ENCODE results near the gene KIZ.

KIZ gene

GRCh38 chr20:21127201-21127981, 1.5 kb downstream of the KIZ start:
- DNase-seq: no peak
- Histone ChIP-seq H3K27ac (no peak overlapping the region), H3K4me3 (ENCODE audit: low read depth, low read length) (no peak overlapping the region), H3K27me3 (ENCODE audit: insufficient read depth, low read depth, severe bottlenecking) (no peaks in the 10 kb centered on the region), H3K9me3 (ENCODE audit: severe bottlenecking) (no peaks in the 10 kb centered on the region), H3K36me3 (peaks cover 4% of the 10 kb centered on the region; the same call in 1 of the 2 replicates)
- TF ChIP-seq CTCF (IDR thresholded peaks at IDR 0.05; ENCODE audit: low read depth, low read length): no peak

DNA sequence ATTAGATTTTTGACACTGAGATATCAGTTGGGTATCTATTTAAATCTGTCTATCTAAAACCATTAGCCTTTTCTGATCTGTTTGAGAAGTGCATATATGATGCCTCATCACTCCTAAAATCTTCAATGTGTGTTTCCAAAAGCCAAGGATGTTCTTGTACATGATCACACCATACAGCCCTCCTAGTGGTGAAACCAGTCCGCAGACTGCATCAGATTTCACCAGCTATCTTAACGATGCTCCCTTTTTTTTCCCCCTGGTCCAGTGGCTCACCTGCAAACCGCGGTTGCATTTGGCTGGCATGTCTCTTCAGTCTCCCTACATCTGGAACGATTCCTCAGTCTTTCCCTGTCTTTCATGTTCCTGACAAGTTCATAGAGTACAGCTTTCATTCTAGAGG, 4.0 kb downstream of the KIZ start:
- no peak for TF ChIP-seq CTCF (IDR thresholded peaks at IDR 0.05; ENCODE audit: low read depth, low read length)
- H3K27me3 ChIP-seq (ENCODE audit: insufficient read depth, low read depth, severe bottlenecking): no peaks in the 10 kb centered on the region
- H3K36me3 ChIP-seq: peaks cover 4% of the 10 kb centered on the region; the same call in 1 of the 2 replicates
- H3K9me3 ChIP-seq (ENCODE audit: severe bottlenecking): no peaks in the 10 kb centered on the region
- no peak overlapping the region for H3K27ac ChIP-seq
- no peak for DNase-seq
- H3K4me3 ChIP-seq (ENCODE audit: low read depth, low read length): no peak overlapping the region

- no peaks in the 10 kb centered on the region; the same call in 1 of the 2 replicates for H3K36me3 ChIP-seq
- no peak for TF ChIP-seq CTCF (IDR thresholded peaks at IDR 0.05; ENCODE audit: low read depth, low read length)
- DNase-seq: no peak
- no peaks in the 10 kb centered on the region for H3K9me3 ChIP-seq (ENCODE audit: severe bottlenecking)
- H3K27me3 ChIP-seq (ENCODE audit: insufficient read depth, low read depth, severe bottlenecking): no peaks in the 10 kb centered on the region
- H3K27ac ChIP-seq: no peak overlapping the region
- H3K4me3 ChIP-seq (ENCODE audit: low read depth, low read length): no peak overlapping the region
Measured at GRCh38 chr20:21133404-21133803, 7.5 kb downstream of the KIZ start.

DNA sequence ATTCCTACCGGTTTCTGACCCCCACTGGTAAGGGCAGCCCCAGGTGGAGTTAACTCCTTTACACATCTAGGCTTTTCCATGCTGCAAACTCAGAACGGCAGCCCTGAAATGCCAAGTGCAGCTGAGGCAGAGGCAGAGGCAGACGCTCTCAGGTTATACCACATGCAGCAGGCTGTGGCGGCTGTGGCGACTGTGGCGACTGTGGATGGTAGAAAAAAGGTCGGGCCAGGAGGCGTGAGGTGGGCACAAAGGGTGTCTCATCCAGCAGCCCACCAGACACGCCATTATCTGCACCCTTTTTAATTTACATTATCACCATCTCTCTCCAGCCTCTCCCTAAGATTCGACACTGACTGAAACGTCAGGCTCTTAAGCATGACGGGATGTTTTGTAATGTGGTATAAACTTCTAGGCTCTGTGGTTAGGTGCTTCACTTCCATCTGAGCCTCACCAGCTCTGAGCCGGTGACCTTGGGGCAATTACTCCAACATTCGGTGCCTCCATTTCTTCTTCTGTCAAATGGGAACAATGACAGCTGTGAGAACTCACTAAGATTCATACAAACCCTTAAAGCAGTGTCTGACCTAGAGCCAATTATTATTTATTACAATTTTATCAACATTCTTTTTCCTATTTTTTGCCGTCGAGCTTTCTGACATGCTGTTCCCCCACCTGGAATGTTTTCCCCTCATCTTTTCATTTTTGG, 8.2 kb downstream of the KIZ start:
- Histone ChIP-seq H3K9me3 (ENCODE audit: severe bottlenecking) (no peaks in the 10 kb centered on the region), H3K36me3 (no peaks in the 10 kb centered on the region; the same call in 1 of the 2 replicates), H3K4me3 (ENCODE audit: low read depth, low read length) (no peak overlapping the region), H3K27me3 (ENCODE audit: insufficient read depth, low read depth, severe bottlenecking) (no peaks in the 10 kb centered on the region), H3K27ac (no peak overlapping the region)
- no peak for DNase-seq
- TF ChIP-seq CTCF (IDR thresholded peaks at IDR 0.05; ENCODE audit: low read depth, low read length): no peak

DNA sequence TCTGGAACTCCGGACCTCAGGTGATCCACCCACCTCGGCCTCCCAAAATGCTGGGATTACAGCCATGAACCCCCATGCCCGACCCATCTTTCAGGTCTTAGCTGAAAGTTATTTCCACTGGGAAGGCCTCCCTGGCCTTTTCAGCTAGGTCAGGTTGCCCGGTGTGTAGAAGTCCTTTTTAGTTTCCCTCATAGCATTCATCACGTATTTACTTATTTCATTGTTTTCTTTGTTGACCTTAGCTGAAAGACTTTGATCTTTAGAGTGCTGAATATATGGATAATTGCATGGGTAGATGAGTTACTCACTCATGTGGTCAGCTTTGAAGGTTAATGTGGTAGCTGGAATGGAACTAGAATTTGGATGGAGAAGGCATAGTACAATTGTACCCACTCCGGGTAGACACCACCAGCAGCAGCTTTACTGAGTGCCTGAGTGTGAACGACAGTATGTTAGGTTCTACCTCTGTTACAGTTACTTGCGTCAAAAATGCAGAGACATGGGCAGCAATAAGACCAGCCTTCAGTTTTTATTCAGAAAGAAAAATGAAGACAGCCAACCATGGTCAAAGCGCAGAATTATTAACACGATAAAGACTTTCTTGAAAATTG, 9.1 kb downstream of the KIZ start:
- H3K36me3 ChIP-seq: no peaks in the 10 kb centered on the region; the same call in 1 of the 2 replicates
- no peak for TF ChIP-seq CTCF (IDR thresholded peaks at IDR 0.05; ENCODE audit: low read depth, low read length)
- H3K9me3 ChIP-seq (ENCODE audit: severe bottlenecking): no peaks in the 10 kb centered on the region
- no peak for DNase-seq
- no peak overlapping the region for H3K4me3 ChIP-seq (ENCODE audit: low read depth, low read length)
- H3K27me3 ChIP-seq (ENCODE audit: insufficient read depth, low read depth, severe bottlenecking): no peaks in the 10 kb centered on the region
- no peak overlapping the region for H3K27ac ChIP-seq
